Fibroblast of skin of right biceps (primary cell): ENCODE data around the gene LCMT2.
A peak's percentile ranks its signal among the peaks of the same experiment; 100 is the strongest.

Experiments used
- DNase-seq: peaks from one replicate; pipeline ENCODE4 v3.0.0-alpha.2; 2013

The LCMT2 gene

DNA sequence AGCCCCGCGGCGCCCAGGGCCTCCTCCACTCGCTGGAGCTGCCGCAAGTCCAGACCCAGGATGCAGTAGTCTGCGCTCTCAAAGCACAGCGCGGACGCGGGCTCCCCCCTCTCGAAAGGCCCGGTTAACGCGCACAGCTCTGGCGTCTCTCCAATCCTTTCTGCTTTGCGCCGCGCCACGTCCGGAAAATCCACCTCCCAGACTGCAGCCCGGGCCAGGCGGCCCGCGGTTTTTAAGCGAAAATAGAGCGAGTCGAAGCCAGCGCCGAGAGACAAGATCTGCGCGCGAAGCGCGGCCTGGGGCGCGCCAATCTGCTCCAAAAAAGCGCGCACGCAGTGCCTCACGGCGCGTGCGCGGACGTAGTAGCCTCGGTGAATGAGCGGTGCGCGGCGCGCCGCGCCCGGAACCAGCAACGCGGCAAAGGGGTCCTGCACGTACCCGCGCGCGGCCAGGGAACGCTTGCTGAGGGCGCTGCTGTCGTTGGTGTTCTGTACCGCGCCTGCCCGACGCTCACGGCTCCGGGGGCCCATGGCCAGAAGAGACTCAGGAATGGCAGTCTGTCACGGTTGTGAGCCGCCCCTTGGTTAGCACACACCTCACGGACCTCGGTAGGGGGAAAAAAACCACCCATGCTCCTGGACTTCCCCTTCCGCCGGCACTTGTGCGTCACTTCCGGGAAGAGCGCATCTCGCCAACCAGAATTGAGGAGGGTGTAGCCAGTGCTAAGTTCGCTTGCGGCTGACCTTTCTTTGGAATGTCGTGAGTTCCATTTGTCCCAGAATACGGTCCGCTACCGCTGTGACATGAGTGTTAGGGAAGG is at the start of gene LCMT2:
Gene LCMT2 (minus strand): TSS at position 614 of the 820 bp plus-strand sequence. CDS start 84 bp downstream, at position 530.
- DNase-seq, result peak; percentile 96

DNA sequence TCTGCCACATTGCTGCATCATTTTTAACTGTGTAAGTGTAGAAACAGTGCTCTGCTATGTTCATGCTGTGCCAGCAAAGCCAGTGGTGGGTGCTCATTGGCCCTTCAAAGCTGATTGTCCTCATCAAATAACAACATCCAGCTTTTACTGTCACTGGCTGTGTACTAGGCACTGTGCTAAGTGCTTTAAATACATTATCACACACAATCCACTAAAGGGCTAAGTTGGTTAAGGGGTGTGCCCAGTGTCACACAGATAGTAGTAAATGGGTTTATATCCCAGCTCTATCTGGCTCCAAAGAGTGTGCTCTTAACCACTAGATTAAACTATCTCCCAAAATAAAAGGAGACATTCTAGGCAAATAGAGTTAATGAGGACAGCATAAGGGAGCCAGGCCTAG is 48.2 kb upstream of the LCMT2 start:
- DNase-seq, result no peak

GRCh38 chr15:43376017-43376705 is 45.8 kb upstream of the LCMT2 start:
- peak; percentile 23 for DNase-seq

DNA sequence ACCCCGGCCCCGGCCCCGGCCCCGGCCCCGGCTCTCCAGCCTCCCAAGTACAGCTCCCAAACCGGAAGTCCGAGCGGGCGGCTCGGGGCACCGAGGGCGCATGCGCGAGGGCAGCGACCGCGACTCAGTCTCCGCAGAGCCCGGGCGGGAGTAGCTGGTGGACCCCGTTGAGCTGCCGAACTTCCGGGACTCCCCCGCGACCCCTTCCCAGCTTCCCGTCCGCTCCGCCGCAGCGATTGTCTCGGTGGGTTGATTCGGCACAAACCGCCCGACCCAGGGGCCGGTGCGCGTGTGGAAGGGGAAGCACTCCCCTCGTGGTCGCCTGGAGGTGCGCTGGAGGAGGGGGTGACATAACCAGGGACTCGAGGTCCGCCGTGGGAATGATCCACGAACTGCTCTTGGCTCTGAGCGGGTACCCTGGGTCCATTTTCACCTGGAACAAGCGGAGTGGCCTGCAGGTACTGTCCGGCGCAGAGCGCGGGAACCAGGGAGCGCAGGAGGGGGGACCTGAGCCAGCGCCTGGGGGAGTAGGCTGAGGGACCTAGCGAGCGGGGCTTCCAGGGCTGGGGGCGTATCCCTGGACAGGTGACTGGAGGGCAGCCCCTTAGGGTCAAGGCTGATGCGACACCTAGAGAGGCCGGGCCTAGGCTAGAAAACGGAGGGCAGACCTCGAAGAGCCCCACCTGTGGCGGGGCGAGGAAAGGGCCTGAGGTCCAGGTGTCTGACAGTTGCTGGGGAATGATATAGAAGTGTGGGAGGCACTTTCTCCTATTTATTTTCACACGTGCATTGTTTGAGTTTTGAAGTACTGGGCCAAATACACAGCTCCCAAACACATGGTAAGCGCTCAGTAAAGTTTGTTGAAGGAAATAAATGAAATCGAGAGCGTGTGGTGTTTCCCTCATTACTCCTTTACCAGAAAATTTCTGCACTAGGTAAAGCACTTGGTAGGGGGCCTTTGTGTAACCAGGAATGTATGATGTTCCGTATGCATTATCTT is 40.9 kb upstream of the LCMT2 start, which contains the start of the genes TUBGCP4 and ZSCAN29:
Gene TUBGCP4 (plus strand): TSS at position 127 of the 1,000 bp plus-strand sequence. CDS start 254 bp downstream, at position 381.
Gene ZSCAN29 (minus strand): TSS at position 69 of the 1,000 bp plus-strand sequence. CDS start 1,130 bp downstream, outside the sequence.
- peak; percentile 78 for DNase-seq

GRCh38 chr15:43370310-43370974 is 40.1 kb upstream of the LCMT2 start:
- peak; percentile 20 for DNase-seq

GRCh38 chr15:43361313-43361903 is 31.0 kb upstream of the LCMT2 start:
- DNase-seq, result peak; percentile 5

GRCh38 chr15:43360821-43361220 is 30.4 kb upstream of the LCMT2 start:
- no peak for DNase-seq

GRCh38 chr15:43352693-43353382 is 22.5 kb upstream of the LCMT2 start:
- DNase-seq, result no peak

- DNase-seq, result no peak
Observed at GRCh38 chr15:43347114-43347513, 16.7 kb upstream of the LCMT2 start.

DNA sequence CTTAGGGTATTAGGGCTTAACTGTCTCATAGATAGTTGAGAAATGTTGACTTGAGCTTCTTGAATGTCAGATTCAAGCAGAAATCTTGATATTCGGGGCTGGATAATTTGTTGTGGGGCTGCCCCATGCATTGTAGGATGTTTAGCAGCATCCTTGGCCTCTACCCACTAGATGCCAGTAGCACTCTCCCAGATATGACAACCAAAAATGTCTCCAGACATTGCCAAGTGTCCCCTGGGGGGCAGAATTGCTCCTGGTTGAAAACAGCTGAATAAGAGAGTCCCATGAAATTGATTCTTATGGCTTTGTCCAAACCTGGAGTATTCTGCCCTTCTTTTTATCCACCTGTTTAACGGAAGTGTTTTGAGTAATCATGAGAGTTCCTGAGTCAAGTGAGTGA is 15.9 kb upstream of the LCMT2 start:
- no peak for DNase-seq

- no peak for DNase-seq
Observed at GRCh38 chr15:43330780-43331087, 361 bp upstream of the LCMT2 start.

GRCh38 chr15:43329217-43329959 is 985 bp downstream of the LCMT2 start:
- peak; percentile 36 for DNase-seq

DNA sequence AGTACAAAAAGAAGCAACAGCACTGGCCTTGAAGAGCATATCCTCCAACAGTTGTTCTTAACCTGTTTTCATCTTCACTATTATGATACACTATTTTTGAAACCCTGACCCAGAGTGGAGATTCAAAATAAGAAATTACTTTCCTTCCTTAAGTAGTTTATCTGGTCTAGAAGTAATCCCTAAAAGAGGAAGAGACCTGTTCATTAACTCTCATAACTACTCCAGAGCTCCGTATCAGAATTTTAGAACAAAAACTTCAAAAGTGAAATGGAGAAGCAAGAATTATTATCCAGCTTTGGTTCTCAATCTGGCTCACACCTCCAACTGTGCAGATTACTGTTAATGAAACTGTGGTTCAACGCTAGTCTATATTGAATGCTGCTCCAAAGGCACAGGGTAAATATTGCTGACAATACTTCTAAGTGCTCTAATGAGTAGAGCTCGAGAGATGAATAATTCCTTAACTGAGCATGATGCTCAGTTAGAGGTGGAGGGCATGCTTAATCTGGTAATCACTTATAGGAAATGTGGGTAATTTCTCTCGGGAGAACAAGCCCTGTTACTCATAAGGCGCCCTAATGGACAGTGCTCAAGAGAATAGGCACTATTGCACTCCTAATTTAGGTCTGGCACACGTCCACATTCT is 5.2 kb downstream of the LCMT2 start:
- no peak for DNase-seq

GRCh38 chr15:43318990-43319771 is 11.2 kb downstream of the LCMT2 start:
- DNase-seq, result no peak

GRCh38 chr15:43317566-43318184 is 12.7 kb downstream of the LCMT2 start:
- DNase-seq, result no peak

- DNase-seq, result no peak
Observed at GRCh38 chr15:43316971-43317346, 13.4 kb downstream of the LCMT2 start.

DNA sequence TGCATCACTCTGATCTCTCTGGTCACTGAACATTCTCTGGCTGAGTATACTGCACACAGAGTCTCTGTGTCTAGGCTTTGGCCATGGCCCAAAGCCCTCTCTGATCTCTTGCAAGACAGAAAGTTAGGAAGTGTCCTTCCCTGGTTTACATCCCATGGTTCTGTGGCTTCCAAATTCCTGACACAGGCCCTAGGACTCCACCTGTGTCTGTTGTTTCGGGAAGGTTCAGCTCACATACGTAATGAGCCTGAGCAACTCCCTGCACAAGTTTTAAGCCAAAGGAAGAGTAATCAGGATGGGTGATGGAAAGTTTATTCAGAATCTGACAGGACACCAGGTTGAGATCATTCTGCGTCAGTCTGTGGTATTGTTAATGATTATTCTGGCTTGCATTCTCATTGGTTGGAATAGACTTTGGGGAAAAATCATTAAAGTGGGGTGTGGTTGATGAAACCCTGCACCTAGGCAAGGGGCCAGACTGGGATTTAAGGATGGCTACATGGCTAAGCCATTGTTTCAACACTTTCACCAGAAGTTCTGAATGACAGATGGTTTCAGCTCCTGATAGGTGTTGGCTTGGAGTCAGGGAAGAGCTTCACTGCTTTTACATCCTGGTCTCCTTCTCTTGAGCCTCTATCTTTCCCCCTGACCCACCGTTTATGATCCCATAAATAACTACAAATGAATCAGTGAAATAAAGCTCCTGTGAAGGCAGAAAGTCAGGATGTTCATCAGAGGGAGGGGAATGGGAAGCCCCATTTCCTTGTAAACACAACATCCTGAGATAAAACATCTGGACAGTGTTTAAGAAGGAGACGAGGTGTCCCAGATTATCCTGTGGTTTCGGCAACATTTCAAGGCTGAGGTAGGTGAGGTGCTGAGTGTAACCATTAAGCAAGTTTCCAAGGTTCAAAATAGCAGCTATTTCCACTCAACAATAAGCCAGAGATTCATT is 14.1 kb downstream of the LCMT2 start:
- DNase-seq, result no peak
